IPS-15b (cell line): Measurements from ENCODE around the gene CNPY1.
A peak's percentile ranks its signal among the peaks of the same experiment; 100 is the strongest.

Experiments used
- H3K27me3 ChIP-seq: one replicate; pipeline ENCODE4 v1.6.1; 2013; ENCODE audit warnings: low read length; ENCODE audit not compliant: control insufficient read depth, insufficient read depth
- H3K36me3 ChIP-seq: one replicate; pipeline ENCODE4 v1.6.1; 2013; ENCODE audit warnings: low read length; ENCODE audit not compliant: control insufficient read depth, insufficient read depth
- H3K4me1 ChIP-seq: one replicate; pipeline ENCODE4 v1.6.1; 2013; ENCODE audit warnings: mild to moderate bottlenecking, low read length; ENCODE audit not compliant: control insufficient read depth, insufficient read depth
- H3K4me3 ChIP-seq: one replicate; pipeline ENCODE4 v1.5.1; 2013; ENCODE audit warnings: low read depth, low read length
- H3K9ac ChIP-seq: one replicate; pipeline ENCODE4 v1.6.1; 2013; ENCODE audit warnings: low read depth, mild to moderate bottlenecking, low read length
- H3K9me3 ChIP-seq: one replicate; pipeline ENCODE4 v1.6.1; 2013; ENCODE audit warnings: mild to moderate bottlenecking, low read length; ENCODE audit not compliant: control insufficient read depth, insufficient read depth

The CNPY1 gene

DNA sequence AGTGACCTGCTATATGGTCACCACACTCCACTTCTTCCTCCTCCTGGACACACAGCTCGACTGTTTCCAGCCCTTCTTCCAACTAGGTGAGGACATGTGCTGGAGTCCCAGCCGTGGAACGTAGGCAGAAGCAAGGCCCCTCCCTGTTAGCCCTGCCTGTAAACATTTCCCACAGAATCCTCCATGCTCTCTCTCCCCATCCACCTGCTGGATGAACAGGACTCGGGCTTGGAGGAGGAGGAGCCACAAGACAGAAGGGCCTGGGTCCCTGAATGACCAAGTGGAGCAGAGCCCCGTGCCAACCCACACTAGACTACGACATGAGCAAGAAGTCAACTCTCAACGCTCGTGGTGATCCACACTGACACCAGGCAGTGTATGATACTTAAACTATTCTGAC, 9.9 kb downstream of the CNPY1 start:
- Histone ChIP-seq H3K9me3 (no peaks in the 10 kb centered on the region), H3K27me3 (peaks cover 61% of the 10 kb centered on the region), H3K9ac (no peak overlapping the region), H3K4me3 (no peak overlapping the region), H3K36me3 (no peaks in the 10 kb centered on the region), H3K4me1 (peaks cover 3% of the 10 kb centered on the region)

DNA sequence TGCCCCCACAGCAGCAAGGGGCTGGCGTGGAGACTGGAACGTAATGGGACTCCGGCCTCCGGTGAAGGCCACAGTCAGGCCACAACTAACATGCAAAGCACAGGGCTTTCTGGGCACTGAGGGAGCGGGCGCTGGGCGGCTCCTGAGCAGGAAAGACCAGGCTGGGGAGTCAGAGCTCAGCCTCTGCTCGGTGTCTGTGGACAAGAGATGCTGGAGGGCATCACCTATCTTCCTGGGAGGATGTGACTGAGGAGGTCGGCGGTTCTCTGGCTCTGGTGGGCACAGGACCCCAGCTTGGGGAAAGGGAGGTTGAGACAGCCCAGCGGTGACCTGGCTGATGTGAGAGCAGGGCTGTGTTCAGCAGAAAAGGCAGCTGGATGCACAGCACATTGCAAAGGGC, 11.7 kb downstream of the CNPY1 start:
- H3K36me3 ChIP-seq: no peaks in the 10 kb centered on the region
- no peak overlapping the region for H3K4me3 ChIP-seq
- no peak overlapping the region for H3K9ac ChIP-seq
- H3K4me1 ChIP-seq: peaks cover 3% of the 10 kb centered on the region
- peaks cover 74% of the 10 kb centered on the region for H3K27me3 ChIP-seq
- H3K9me3 ChIP-seq: no peaks in the 10 kb centered on the region

DNA sequence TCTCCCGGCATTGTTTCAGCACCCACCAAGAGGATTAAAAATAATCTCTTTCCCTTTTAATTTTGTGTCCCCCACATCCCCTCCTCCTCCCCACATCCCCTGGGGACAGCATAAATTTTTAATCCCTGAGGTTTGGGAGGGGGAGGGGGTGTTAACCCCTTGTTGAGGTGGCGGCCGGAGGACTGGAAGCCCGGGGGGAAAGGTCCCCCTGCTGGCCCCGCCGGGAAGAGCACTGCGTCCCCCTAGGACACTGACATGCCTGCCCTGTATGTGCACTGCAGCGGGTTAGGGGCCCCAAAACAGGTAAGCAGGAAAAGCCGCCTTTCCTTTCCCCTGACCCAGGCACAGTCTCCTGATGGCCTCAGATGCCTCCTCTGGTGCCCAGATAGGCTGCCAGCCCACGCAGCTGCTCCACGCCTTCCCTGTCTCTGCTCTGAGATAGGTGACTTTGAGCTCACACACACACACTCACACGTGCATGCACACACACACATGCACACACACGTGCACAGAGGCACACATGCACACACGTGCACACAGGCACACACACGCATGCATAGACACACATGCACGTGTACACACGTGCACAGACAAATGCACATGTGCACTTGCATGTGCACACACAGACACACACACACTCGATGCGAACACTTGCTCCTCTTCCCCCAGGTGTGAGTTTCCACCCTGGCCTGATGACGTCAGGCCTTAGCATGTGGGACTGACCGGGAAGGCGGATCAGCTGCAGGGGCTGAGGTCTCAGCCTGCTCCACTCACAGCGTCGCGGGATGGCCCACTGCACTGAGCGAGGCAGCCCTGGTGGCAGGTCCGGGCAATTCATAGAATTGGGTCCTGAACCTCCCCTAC, 12.3 kb downstream of the CNPY1 start:
- Histone ChIP-seq H3K4me1 (peaks cover 3% of the 10 kb centered on the region), H3K9ac (no peak overlapping the region), H3K27me3 (peaks cover 77% of the 10 kb centered on the region), H3K36me3 (no peaks in the 10 kb centered on the region), H3K9me3 (no peaks in the 10 kb centered on the region), H3K4me3 (peak overlapping the region; percentile 54)

DNA sequence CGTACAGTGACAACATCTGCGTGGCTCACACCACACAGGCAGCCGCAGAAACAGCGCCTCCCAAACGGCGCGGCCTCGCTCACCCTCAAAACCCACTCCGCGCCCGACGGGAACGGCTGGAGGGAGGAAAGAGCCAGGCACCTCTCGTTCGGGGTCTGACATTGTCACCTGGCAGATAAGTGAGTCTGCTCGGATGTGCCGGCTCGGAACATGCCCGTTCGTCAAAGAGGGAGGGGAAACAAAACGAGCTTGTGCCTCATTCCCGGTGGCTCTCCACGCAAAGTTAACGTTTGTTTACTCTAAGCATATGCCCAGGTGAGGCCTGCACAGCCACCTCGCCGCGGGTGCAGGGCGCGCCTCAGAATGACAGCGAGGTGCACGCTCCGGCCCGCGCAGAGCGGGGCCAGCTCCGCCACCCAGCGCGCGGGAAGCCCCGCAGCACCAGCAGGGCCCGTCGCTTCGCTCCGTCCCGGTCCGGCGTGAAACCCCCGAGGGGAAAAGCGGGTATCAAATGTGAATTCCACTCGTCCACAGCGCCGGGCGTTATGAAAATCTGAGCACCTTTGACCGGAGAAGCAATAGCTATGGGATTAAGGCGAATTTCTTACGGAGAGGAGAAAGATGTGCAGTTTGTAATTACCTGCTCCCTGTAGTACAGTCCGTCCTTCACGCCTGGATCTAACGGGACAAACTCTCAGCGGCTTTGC, 13.1 kb downstream of the CNPY1 start:
- H3K9ac ChIP-seq: no peak overlapping the region
- no peaks in the 10 kb centered on the region for H3K36me3 ChIP-seq
- H3K27me3 ChIP-seq: peaks cover 78% of the 10 kb centered on the region
- H3K9me3 ChIP-seq: no peaks in the 10 kb centered on the region
- H3K4me1 ChIP-seq: peaks cover 3% of the 10 kb centered on the region
- H3K4me3 ChIP-seq: peak overlapping the region; percentile 54

DNA sequence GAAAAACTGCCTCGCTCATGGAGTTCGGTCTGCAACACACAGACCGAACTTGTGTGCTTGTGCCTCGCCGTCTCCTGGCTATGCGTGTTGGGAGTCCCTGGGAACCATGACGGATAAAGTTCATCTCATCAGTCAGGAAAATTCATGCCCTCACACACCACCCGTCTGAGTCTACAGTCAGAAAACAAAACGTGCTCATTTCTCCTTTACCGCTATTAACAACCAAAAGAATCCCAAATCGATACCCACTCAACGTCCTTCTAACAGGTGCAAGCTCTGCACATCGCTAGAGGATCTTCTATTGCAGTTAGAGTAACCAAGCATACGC, 13.6 kb downstream of the CNPY1 start:
- peaks cover 80% of the 10 kb centered on the region for H3K27me3 ChIP-seq
- no peak overlapping the region for H3K9ac ChIP-seq
- H3K4me1 ChIP-seq: peaks cover 3% of the 10 kb centered on the region
- no peaks in the 10 kb centered on the region for H3K36me3 ChIP-seq
- H3K9me3 ChIP-seq: no peaks in the 10 kb centered on the region
- H3K4me3 ChIP-seq: peak overlapping the region; percentile 54

DNA sequence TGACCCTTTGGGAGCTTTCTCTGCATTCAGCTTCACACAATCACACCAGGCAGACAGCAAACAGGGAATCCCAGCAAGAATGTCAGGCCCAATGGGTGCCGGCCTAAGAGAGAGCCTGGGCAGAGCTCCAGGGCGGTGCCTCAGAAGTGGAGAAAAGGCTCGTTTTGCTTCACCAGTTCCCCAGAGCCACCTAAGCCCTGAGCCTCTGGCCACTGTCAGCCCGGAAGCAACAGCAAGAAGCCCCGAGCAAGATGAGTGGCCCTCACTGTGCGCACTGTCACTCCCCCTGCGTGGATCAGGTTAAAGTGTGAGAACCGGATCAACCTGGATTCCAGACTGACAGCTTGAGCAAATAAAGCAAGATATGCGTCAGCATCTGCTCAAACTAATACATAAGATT, 14.7 kb downstream of the CNPY1 start:
- Histone ChIP-seq H3K4me1 (peaks cover 3% of the 10 kb centered on the region), H3K4me3 (no peak overlapping the region), H3K27me3 (peaks cover 77% of the 10 kb centered on the region), H3K9me3 (no peaks in the 10 kb centered on the region), H3K36me3 (no peaks in the 10 kb centered on the region), H3K9ac (no peak overlapping the region)

DNA sequence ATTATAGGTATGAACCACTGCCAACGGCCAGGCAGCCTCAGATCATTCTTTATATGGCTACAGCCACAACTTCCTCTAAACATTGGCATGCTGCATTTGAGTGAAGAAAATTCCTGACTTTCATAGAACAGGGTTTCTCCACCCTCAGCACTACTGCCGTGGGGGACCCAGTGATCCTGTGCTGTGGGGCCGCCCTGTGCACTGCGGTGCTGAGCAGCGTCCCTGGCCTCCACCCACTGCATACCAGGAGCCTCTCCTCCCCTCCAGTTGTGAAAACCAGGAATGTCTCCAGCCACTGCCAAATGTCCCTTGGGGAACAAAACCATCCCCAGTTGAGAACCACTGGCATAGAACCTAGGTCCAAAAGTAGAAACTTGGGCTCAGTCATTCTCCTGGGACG, 15.8 kb downstream of the CNPY1 start:
- no peak overlapping the region for H3K4me3 ChIP-seq
- H3K27me3 ChIP-seq: peaks cover 77% of the 10 kb centered on the region
- peaks cover 3% of the 10 kb centered on the region for H3K4me1 ChIP-seq
- no peaks in the 10 kb centered on the region for H3K36me3 ChIP-seq
- no peaks in the 10 kb centered on the region for H3K9me3 ChIP-seq
- H3K9ac ChIP-seq: no peak overlapping the region

DNA sequence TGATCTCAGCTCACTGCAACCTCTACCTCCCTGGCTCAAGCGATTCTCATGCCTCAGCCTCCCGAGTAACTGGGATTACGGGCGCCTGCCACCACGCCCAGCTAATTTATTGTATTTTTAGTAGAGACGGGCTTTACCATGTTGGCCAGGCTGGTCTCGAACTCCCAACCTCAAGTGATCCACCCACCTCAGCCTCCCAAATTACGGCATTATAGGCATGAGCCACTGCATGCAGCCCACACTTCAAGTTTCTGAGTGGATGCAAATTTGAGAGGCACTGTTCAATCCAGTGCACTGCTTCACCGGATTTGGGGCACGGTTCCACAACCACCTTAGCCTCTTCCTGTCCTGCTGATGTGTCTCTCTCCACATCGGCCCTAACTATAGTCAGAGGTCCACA, 16.5 kb downstream of the CNPY1 start:
- peaks cover 3% of the 10 kb centered on the region for H3K4me1 ChIP-seq
- H3K36me3 ChIP-seq: no peaks in the 10 kb centered on the region
- peaks cover 73% of the 10 kb centered on the region for H3K27me3 ChIP-seq
- H3K9me3 ChIP-seq: no peaks in the 10 kb centered on the region
- no peak overlapping the region for H3K9ac ChIP-seq
- H3K4me3 ChIP-seq: no peak overlapping the region

DNA sequence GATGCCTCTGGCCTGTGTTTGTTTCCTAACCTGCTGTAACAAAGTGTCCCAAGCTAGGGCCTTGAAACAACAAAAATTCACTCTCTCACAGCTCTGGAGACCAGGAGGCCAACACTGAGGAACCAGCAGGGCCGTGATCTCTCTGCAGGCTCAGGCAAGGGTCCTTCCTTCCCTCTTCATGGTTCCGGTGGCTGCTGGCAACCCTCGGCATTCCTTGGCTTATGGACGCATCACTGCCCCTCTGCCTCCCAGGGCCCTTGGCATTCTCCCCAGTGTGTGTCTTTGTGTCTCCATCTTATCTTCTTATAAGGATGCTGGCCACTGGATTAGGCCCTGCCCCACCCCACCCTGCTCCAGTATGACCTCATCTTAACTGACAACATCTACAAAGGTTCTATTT, 17.0 kb downstream of the CNPY1 start:
- H3K27me3 ChIP-seq: peaks cover 68% of the 10 kb centered on the region
- H3K9me3 ChIP-seq: no peaks in the 10 kb centered on the region
- no peak overlapping the region for H3K9ac ChIP-seq
- no peak overlapping the region for H3K4me3 ChIP-seq
- H3K36me3 ChIP-seq: no peaks in the 10 kb centered on the region
- H3K4me1 ChIP-seq: peaks cover 3% of the 10 kb centered on the region

DNA sequence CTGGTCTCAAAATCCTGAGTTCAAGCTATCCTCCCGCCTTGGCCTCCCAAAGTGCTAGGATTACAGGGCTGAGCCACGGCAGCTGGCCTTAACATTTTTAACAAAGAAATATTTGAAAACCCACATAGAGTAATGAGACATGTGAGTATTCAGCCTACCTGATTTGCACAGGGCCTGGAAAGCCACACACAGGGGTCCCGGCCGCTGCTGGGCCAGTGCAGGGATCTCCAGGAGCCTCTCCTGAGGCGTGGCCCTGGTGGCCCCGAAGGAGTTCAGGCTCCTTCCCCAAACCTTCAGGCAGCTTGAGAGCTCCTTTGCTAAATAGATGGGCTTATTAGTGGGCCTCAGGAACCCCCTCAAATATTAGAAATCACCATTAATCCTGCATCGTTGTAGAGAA, 18.7 kb downstream of the CNPY1 start:
- Histone ChIP-seq H3K27me3 (peaks cover 57% of the 10 kb centered on the region), H3K36me3 (no peaks in the 10 kb centered on the region), H3K9me3 (no peaks in the 10 kb centered on the region), H3K4me3 (no peak overlapping the region), H3K4me1 (no peaks in the 10 kb centered on the region), H3K9ac (no peak overlapping the region)

DNA sequence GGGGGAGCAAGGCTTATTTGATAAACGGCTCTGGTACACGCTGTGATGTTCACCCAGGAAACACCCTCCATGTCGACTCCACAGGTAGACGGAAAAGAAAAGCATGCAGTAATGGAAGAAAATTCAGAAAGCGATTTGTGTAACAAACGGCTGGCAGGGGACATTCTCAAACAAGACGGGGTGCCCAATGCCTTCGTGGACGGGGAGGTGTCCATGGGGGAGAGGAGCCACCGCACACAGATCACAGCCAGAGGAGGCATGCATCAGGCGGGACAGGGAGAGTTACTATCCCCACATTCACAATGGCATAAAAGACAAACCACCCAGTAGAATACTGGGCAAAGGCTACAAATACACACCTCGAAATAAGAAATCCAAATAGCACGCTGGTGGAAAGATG, 20.1 kb downstream of the CNPY1 start:
- H3K4me1 ChIP-seq: no peaks in the 10 kb centered on the region
- H3K4me3 ChIP-seq: no peak overlapping the region

DNA sequence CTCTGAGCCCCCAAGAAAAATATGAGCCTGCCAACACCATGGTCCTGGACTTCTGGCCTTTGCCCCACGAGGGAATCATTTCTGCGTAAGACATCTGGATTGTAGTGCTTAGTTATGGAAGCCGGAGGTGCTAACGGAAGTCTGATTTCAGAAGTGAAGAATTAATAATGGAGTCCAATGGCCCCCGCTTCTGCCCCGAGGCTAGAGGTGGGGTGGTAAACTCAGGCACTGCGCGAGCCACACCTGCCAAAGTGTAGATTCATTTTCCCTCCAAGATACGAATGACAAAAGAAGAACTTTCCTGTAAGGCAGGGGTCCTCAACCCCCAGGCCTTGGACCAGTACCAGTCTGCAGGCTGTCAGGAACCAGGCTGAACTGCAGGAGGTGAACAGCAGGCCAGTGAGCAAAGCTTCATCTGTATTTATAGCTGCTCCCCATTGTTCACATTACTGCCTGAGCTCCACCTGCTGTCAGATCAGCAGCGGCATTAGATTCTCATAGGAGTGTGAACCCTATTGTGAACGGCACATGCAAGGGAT, 22.3 kb downstream of the CNPY1 start:
- Histone ChIP-seq H3K4me3 (no peak overlapping the region), H3K36me3 (no peaks in the 10 kb centered on the region), H3K4me1 (no peaks in the 10 kb centered on the region), H3K9ac (no peak overlapping the region), H3K9me3 (no peaks in the 10 kb centered on the region), H3K27me3 (peaks cover 40% of the 10 kb centered on the region)

More for the DNA sequence above, 20.1 kb downstream of the CNPY1 start:
- Histone ChIP-seq H3K36me3 (no peaks in the 10 kb centered on the region), H3K9ac (no peak overlapping the region), H3K9me3 (no peaks in the 10 kb centered on the region), H3K27me3 (peaks cover 48% of the 10 kb centered on the region)
